HT1080 (cell line): ENCODE measurements around the gene FAM114A2. TPM values are rescaled to one million over a fixed set of nuclear protein-coding genes. Genes with fewer than 3 reads are reported as not detected.
"Not testable (repeated sequence)": the region's sequence is repeated elsewhere in the genome, so short reads cannot be mapped to it uniquely, and the experiment has no call there.

ENCODE experiments used
- DNase-seq: peaks from one replicate; pipeline ENCODE4 v3.0.0-alpha.2; 2015; ENCODE audit warnings: low read depth
- polyA plus RNA-seq, 2 experiments: library from polyadenylated mRNA; depleted of rRNA; stranded (reverse); fragments of >200 nt; gene quantifications; 2 replicates each; pipeline ENCODE4 v1.2.3, GENCODE V29; 2015
- total RNA-seq: library from RNA; depleted of rRNA; stranded (reverse); fragments of >200 nt; shearing (Covaris generic); gene quantifications from 2 replicates; pipeline ENCODE4 v1.2.3, GENCODE V29; 2014; rRNA removed

The FAM114A2 gene
- total RNA-seq: 22.4 and 25.9 TPM in 2 replicates
- 24.9 and 31.7 TPM in 2 replicates for polyA plus RNA-seq (2015; cell fraction: cytosol; rRNA removed)
- 25.8 and 28.5 TPM in 2 replicates for polyA plus RNA-seq (2015; cell fraction: nucleus; rRNA removed)

GRCh38 chr5:154038707-154039457, at the start of gene FAM114A2, which contains the start of gene MFAP3:
TSS of gene FAM114A2 (minus strand) at chr5:154038910. CDS start at chr5:154034953, 3,957 bp downstream.
TSS of gene MFAP3 (plus strand) at chr5:154038967. CDS start at chr5:154049723, 10,756 bp downstream.
- peak; percentile 87 for DNase-seq

GRCh38 chr5:154087260-154087659, 48.5 kb upstream of the FAM114A2 start:
- DNase-seq: peak; percentile 69

DNA sequence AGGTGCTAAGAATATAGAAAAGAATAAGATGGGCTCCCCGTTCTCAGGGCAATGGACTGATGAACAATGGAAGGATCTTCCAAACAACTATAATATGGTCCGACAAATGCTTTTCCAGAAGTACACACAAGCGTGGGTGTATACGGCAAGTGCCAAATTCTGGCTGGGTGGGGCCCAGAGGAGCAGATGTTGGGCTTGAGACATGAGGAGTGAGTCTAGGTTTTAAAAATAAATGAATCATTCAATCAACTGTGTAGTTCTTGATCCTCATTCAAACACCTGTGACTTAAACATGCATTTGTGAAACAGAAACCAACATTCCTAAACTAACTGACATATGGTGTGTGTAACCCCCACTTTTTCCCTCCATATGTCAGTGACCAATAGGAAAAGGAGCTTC, 47.9 kb upstream of the FAM114A2 start:
- no peak for DNase-seq

GRCh38 chr5:154086146-154086545, 47.4 kb upstream of the FAM114A2 start:
- DNase-seq: no peak

GRCh38 chr5:154084062-154084639, 45.4 kb upstream of the FAM114A2 start:
- no peak for DNase-seq

GRCh38 chr5:154081246-154081645, 42.5 kb upstream of the FAM114A2 start:
- no peak for DNase-seq

DNA sequence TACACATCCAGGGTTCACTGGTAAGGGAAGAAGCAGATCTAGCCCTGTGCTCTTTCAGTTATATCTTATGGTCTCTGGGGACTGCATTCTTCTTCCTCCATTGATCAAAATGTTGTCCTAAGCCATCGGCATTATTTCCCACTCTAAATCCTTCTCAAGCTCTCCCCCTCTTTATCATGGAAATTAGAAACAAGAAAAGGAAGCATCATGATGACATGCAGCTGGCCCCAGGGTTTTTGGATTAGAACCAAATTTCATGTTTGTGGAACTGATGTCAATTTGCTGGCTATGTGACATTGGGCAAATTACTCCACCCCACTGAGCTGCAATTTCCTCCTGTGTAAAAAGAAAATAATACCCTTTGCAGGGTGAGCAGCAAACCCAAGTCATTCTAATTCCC, 39.6 kb upstream of the FAM114A2 start:
- no peak for DNase-seq

DNA sequence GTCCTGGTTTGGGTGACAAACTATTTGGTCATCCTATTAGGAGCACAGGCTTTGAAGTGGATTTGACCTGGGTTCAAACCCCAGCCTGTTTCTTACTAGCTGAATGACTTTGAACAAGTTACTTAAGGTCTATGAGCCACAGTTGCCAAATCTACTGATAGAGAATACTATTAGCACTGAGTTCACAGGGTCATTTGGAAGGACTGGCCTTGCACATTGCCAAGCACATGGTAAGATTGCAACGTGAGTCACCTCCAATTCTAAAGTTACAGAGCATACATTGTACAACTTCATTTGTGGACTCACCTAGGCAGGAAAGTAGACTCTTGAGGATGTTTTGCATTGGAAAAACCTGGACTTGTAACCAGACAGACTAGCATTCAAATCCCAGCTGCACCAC, 39.0 kb upstream of the FAM114A2 start:
- DNase-seq: peak; percentile 34

DNA sequence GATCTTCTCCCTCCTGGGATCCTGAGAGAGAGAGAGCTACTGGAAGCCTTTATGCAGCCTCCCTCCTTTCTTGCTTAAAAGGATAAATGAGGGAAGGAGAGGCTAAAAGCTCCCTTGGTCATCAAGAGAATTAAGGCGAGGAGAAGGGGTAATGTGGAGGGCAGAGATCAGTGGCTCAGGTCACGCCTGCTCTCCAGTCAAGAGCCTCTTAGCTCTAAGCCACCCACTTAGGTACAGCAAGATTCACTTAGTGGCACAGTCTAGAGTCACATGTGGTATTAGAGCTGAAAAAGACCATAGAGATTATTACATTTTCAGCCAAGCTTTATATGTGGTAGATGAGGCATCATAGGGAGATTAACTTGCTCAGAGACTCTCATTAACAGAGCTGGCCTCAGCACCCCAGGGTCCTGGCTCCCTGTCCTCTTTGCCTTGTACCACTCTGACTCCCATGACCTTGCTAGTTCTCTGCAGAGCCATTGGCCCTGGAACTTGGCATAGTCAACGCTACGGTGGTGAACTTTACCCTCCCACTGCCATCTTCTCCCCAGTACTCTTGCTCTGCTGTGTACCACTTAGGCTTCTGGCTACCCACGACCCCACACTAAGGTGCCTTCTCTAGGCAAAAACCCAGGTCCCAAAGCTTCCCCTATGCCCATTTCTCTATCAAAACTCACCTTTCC, 37.7 kb upstream of the FAM114A2 start:
- no peak for DNase-seq

DNA sequence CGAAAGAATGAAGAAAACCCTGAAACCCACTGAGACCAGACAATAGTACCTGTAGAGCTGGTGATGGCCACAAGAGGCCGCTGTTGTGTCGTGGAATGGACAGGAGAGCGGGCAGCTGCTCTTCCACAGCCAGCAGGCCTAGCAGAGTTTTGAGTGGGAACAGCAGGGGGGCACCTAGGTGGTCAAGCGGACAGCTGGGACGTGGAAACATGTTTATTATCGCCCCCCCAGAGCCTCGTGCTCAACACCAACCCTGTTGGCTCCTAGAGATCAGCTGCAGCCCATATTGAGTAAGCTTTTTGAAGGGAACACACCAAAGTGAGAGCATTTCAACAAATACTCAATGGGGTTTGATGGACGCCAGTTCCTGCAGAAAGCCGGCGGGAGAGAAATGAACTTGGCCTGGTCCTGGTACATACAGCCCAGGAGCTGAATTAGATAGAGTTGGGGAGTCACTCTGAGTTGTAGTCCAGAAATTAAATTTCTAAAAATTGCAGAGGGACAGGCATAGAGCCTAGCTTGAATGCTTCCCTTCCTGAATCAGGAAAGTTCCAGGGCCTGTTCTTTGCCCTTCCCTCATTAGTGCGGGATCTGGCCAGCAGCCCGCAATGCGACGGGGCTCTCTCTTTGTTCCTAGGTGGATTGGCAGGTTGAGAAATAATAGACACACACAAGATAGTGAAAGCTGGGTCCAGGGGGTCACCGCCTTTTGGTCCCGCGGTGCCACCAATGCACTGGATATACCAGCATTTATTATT, 33.9 kb upstream of the FAM114A2 start:
- peak; percentile 74 for DNase-seq

DNA sequence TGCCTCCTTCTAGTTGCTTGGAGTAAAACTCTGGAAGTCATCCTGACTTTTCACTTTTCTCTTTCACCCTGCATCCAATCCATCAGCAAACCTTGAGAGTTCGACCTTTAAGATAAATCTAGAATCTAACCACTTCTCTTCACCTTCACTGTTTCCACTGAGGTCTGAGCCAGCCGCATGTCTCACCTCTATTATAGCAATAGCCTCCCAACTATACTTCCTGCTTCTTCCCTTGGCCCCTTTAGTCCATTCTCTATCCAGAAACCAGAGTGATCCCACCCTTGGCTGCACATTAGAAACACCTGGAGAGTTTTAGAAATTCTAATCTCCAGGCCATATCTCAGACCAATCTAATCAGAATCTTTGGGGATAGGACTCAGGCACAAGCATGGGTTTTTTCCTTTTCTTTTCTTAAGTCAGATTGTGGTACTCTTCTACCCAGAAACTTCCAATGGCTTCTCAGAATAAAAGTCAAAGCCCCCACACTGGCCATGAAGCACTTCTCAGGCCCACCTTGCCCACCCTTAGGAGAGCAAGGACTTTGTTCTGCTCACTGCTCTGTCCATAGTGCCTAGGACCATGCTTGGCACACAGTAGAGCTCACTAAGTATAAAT, 33.2 kb upstream of the FAM114A2 start:
- no peak for DNase-seq

GRCh38 chr5:154069854-154070253, 31.1 kb upstream of the FAM114A2 start:
- not testable (repeated sequence) for DNase-seq

GRCh38 chr5:154065971-154066370, 27.3 kb upstream of the FAM114A2 start:
- DNase-seq: no peak

DNA sequence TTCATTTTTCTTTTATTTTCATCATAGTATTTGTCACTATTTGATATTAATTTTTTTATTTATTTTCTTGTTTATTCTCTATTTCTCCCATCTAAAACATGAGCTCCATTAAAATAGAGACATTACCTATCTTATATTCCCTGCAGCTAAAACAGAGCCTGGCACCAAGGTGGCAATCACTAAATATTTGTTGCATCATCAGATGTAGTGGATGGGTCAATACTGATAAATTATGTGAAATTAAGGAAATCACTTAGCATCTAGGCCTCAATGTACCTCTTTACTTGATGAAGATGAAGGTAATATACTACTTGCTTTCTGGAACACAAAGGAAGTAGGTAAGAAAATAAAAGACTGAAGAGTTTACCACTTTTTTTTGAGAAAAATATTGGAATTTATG, 24.7 kb upstream of the FAM114A2 start:
- DNase-seq: no peak

DNA sequence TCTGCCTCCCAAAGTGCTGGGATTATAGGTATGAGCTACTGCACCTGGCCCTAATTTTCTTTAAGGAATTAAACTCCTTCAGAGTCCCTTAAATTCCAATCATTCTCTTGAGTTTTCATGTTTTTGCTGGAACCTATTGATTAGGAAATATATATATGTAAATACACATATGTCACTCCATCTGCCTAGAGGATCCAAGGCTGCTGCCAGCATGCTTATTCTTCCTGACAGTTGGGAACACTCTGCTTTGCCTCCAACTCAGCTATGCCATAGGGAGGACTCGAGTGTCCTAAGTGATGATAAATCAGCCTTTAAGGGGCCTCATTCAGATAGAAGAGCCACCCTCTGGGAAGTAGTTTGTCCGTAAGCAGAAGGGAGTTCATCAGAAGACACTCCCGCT, 21.9 kb upstream of the FAM114A2 start:
- no peak for DNase-seq

GRCh38 chr5:154059583-154059982, 20.9 kb upstream of the FAM114A2 start:
- DNase-seq: no peak

DNA sequence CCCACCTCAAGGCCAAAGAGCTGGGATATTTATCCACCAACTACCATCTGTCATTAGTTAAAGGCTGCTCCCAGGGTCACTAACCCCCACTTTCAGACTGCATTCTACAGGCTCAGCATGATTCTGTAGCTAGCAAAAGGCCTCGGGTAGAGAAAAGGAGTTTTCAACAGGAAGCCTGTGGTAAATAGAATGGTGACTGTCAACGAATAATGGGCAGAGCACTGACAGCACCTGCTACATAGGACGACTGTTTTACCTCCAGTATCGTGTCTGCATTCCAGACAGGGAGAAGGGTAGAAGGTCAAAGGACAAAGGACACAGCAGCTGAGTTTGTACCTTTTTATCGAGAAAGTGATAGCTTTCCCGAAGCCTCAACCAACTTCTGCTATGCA, 20.3 kb upstream of the FAM114A2 start:
- no peak for DNase-seq

DNA sequence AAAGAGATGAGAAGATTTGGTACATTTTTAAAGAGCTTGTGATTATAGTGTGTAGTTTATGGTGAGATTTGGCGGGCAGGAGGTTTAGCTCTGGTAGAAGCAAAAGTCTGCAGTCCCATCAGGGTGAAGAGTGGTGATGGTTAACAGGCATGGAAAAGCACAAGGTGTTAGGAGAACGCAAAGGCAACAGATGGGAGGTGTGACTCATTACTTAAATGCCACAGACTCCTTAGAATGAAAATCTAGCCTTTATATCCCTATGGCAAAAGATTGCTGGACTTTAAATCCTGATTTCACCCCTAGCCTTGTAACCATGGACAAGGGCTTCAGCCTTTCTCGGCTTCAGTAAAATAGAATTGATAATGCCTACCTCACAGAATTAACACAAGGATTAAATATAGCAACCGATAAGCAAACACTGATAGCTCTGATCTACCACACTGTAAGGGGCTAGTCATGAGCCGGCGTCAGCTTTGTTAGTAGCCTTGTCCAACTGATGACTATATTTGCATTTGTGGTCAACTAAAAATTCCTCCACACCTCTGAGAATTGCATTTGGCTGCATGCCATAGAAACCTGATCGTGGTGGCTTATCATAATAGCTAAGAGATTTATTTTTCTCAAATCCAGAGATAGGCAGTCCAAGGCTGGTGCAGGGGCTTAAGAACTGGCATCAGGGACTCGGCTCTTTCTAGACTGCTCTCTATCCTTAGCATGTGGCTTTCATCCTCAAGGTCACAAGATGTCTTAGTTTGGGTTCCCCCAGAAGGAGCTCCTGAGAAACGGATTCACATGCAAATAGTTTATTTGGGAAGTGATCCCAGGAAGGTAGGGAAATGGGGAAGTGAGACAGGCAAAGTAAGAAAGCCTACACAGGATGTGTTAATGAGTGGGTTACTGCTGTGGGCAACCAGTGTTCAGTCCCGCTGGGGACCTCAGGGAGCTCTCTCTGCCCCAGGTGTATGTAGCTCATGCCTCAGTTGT, 19.6 kb upstream of the FAM114A2 start:
- DNase-seq: peak; percentile 18

DNA sequence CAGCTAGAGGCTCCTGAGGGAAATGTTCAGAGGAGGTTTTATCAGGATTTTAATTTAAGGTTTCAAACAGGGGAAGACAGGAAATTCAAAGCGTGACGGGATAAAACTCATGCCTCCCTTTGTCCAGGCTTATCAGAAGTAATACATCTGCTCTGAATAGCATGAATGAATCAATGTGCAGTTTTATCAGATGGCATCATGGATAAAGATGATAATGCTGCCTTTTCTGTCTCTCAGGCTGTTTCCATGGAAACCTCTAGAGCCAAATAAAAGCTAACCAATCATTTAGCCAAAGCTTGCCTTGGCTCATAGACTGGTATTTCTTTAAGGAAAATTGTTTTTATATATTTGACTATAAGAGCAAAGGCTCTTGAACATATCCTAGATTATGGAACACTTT, 16.5 kb upstream of the FAM114A2 start:
- DNase-seq: no peak

- DNase-seq: no peak
Measured at GRCh38 chr5:154053468-154053867, 14.8 kb upstream of the FAM114A2 start.
